ENCODE measurements around the gene NCAM2.

The NCAM2 gene

DNA sequence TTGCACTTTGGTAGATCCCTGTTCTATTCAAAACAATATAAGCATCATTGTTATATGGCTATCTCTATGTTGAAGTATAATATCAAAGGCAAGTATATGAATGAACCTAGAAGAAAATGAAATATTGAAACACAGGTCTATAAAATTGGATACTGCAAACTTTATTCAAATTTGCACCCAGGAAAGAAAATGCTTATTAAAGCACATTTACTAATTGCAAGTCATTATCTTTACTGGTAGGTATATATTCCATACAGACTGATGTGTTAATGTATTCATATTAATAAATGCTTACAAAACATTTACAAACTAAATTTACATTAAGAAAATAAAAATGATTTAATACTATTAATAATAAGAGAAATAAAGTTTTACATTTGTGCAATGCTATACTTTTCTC lies 469.8 kb downstream of the NCAM2 start:
- no peak for DNase-seq

GRCh38 chr21:21481239-21481638 lies 483.0 kb downstream of the NCAM2 start:
- DNase-seq = no peak

GRCh38 chr21:21508859-21509258 lies 510.6 kb downstream of the NCAM2 start:
- no peak for DNase-seq

GRCh38 chr21:21530680-21531079 lies 532.5 kb downstream of the NCAM2 start:
- DNase-seq = no peak

DNA sequence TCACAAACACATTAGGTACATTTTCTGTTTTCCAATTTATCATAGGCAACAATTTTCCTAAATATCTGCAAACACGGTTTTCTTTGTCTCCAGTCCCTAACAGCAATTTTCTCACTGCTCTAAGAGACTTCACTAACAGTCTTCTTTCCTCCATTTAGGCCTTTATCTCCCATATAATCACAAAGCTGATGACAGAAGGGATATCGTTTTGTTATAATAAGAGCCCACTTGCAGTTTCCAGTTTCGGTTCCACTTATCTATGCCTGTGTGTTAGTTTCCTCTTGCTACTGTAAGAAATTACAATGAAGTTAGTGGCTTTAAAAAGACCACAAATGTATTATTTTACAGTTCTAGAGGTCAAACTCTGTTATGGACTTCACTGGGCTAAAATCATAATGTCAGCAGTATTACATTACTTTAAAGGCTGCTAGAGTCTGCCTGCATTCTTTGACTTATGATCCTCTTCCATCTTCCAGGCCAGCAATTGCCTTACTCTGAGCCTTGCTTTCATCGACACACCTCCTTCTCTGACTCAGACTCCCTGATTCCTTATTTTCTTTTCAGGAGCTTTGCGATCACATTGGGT lies 549.3 kb downstream of the NCAM2 start:
- DNase-seq = no peak

- DNase-seq = no peak
Observed at GRCh38 chr21:21559285-21560045, 561.3 kb downstream of the NCAM2 start.
